Measurements from ENCODE around the gene DDX54. TPM values are rescaled to one million over a fixed set of nuclear protein-coding genes. Genes with fewer than 3 reads are reported as not detected.

The DDX54 gene
- total RNA-seq, 1 donor: 31.2 TPM

- H3K4me3 ChIP-seq (ENCODE audit: low read depth, low read length): no peak overlapping the region
- no peak for TF ChIP-seq CTCF (IDR thresholded peaks at IDR 0.05; ENCODE audit: insufficient read depth, low read length)
- no peak for DNase-seq (ENCODE audit: low read depth)
Observed at GRCh38 chr12:113138826-113139225, 46.5 kb downstream of the DDX54 start.

- no peak for DNase-seq (ENCODE audit: low read depth)
- H3K4me3 ChIP-seq (ENCODE audit: low read depth, low read length): no peak overlapping the region
- TF ChIP-seq CTCF (IDR thresholded peaks at IDR 0.05; ENCODE audit: insufficient read depth, low read length): no peak
Observed at GRCh38 chr12:113137861-113138783, 47.2 kb downstream of the DDX54 start.

- H3K4me3 ChIP-seq (ENCODE audit: low read depth, low read length): no peak overlapping the region
- no peak for DNase-seq (ENCODE audit: low read depth)
- no peak for TF ChIP-seq CTCF (IDR thresholded peaks at IDR 0.05; ENCODE audit: insufficient read depth, low read length)
Observed at GRCh38 chr12:113136990-113137511, 48.2 kb downstream of the DDX54 start.

GRCh38 chr12:113136128-113136989 is 48.9 kb downstream of the DDX54 start:
- no peak overlapping the region for H3K4me3 ChIP-seq (ENCODE audit: low read depth, low read length)
- DNase-seq (ENCODE audit: low read depth): no peak
- TF ChIP-seq CTCF (IDR thresholded peaks at IDR 0.05; ENCODE audit: insufficient read depth, low read length): no peak

GRCh38 chr12:113135178-113136127 is 49.8 kb downstream of the DDX54 start, which contains the start of gene RASAL1:
Gene RASAL1, minus strand, starts transcription at chr12:113135761. Its CDS starts 299 bp downstream, at chr12:113135462.
- no peak within 1 kb of the TSS for H3K4me3 ChIP-seq (ENCODE audit: low read depth, low read length)
- DNase-seq (ENCODE audit: low read depth): no peak
- no peak for TF ChIP-seq CTCF (IDR thresholded peaks at IDR 0.05; ENCODE audit: insufficient read depth, low read length)

Measured in fibroblast of the aortic adventitia (primary cell).